Endothelial cell of umbilical vein (primary cell): Measurements from ENCODE around the gene CYGB. TPM values are rescaled to one million over a fixed set of nuclear protein-coding genes. Genes with fewer than 3 reads are reported as not detected.

Experiments
- Bru-seq: library from RNA; stranded (reverse); fragments of 400-500 nt; gene quantifications from one replicate; lab custom pipeline; 2021; lab: Mats Ljungman, UMichigan
- BruChase-seq, 2 experiments: library from RNA; stranded (reverse); fragments of 400-500 nt; gene quantifications; one replicate each; lab custom pipeline; 2021; lab: Mats Ljungman, UMichigan
- BruUV-seq: library from RNA; stranded (reverse); fragments of 400-500 nt; replicated peaks from 2 replicates; lab custom pipeline; 2021; lab: Mats Ljungman, UMichigan
- CTCF ChIA-PET: fragments of 300-600, 350-600 bp; sonication (Branson Sonifier 250); formaldehyde crosslinking; loops from one replicate; lab custom pipeline; 2021; ENCODE audit warnings: antibody characterized with exemption, inconsistent platforms; lab: Charles Lee
- POLR2A ChIA-PET: fragments of 300-600, 350-600 bp; sonication (Branson Sonifier 250); formaldehyde crosslinking; loops from one replicate; lab custom pipeline; 2021; ENCODE audit warnings: antibody characterized with exemption, inconsistent platforms; lab: Charles Lee
- DNase-seq: peaks from one replicate; pipeline ENCODE4 v3.0.0-alpha.2; 2011; ENCODE audit warnings: low read depth, low spot score
- FAIRE-seq: peaks from 2 replicates; lab custom pipeline; 2011; peaks lifted over from hg19 to GRCh38; lab: Jason Lieb, UNC
- H2AFZ ChIP-seq: 2 replicates; pipeline ENCODE4 v1.6.0; 2012; ENCODE audit warnings: low read depth, low read length, control low read depth, inconsistent platforms
- H3K27ac ChIP-seq: 2 replicates; pipeline ENCODE4 v1.5.1; 2011; ENCODE audit warnings: low read depth, mild to moderate bottlenecking, control low read depth, low read length, moderate library complexity; ENCODE audit not compliant: insufficient read depth
- H3K27me3 ChIP-seq, 2 experiments: 2 replicates each; pipeline versions ENCODE4 v1.6.0 to v1.6.1; 2011; ENCODE audit warnings: low read length in 2 of 2, mixed read lengths in 1 of 2; ENCODE audit not compliant: control insufficient read depth in 2 of 2, insufficient read depth in 2 of 2
- H3K36me3 ChIP-seq, 2 experiments: 2 replicates in 1 of 2; 3 replicates in 1 of 2; pipeline ENCODE4 v1.5.1; 2011; ENCODE audit warnings: low read length in 2 of 2, mild to moderate bottlenecking in 1 of 2, moderate library complexity in 1 of 2; ENCODE audit not compliant: control insufficient read depth in 2 of 2, insufficient read depth in 2 of 2; ENCODE audit errors: extremely low read depth in 1 of 2
- H3K4me1 ChIP-seq: 3 replicates; pipeline ENCODE4 v1.5.1; 2011; ENCODE audit warnings: mild to moderate bottlenecking, low read length; ENCODE audit not compliant: control insufficient read depth, insufficient read depth; ENCODE audit errors: extremely low read depth
- H3K4me2 ChIP-seq: 2 replicates; pipeline ENCODE4 v1.6.1; 2011; ENCODE audit warnings: low read length, control low read depth, mixed read lengths; ENCODE audit not compliant: insufficient read depth
- H3K4me3 ChIP-seq, 3 experiments: fragments of 200-600 bp in 1 of 3; sonication (generic), shearing (Covaris generic) in 1 of 3; replicated peaks in 1 of 3; 2 replicates each; pipeline ENCODE4 v1.5.1; 2011 to 2016; ENCODE audit warnings: control low read depth in 3 of 3, low read length in 3 of 3, mild to moderate bottlenecking in 2 of 3, inconsistent platforms in 1 of 3, low read depth in 1 of 3, moderate library complexity in 1 of 3; ENCODE audit not compliant: insufficient read depth in 1 of 3
- H3K79me2 ChIP-seq: 2 replicates; pipeline ENCODE4 v1.6.0; 2012; ENCODE audit warnings: low read length, inconsistent platforms; ENCODE audit not compliant: control insufficient read depth, insufficient read depth
- H3K9ac ChIP-seq: replicated peaks from 2 replicates; pipeline ENCODE3; 2011; ENCODE audit warnings: low read length, control low read depth; ENCODE audit not compliant: insufficient read depth; ENCODE audit errors: extremely low read depth
- H3K9me1 ChIP-seq: replicated peaks from 3 replicates; pipeline ENCODE4 v1.6.0; 2011; ENCODE audit warnings: mild to moderate bottlenecking, low read length; ENCODE audit not compliant: control insufficient read depth, insufficient read depth; ENCODE audit errors: extremely low read depth
- H3K9me3 ChIP-seq: replicated peaks from 2 replicates; pipeline ENCODE4 v1.5.1; 2012; ENCODE audit warnings: low read length, inconsistent platforms; ENCODE audit not compliant: control insufficient read depth, insufficient read depth
- H4K20me1 ChIP-seq: replicated peaks from 2 replicates; pipeline ENCODE3; 2011; ENCODE audit warnings: mild to moderate bottlenecking, low read length; ENCODE audit not compliant: control insufficient read depth, insufficient read depth; ENCODE audit errors: extremely low read depth
- EZH2 ChIP-seq: IDR thresholded peaks from 2 replicates; pipeline ENCODE4 v1.6.1; 2012; ENCODE audit warnings: borderline replicate concordance, low read depth, mild to moderate bottlenecking, moderate library complexity, low read length, inconsistent platforms; ENCODE audit not compliant: severe bottlenecking
- GATA2 ChIP-seq: IDR thresholded peaks from 2 replicates; pipeline ENCODE4 v1.7.0; 2011; ENCODE audit warnings: low read depth, mild to moderate bottlenecking, moderate library complexity, mixed read lengths, low read length; ENCODE audit not compliant: insufficient read length, insufficient read depth
- POLR2AphosphoS5 ChIP-seq: IDR thresholded peaks from 2 replicates; pipeline ENCODE4 v1.6.1; 2012; ENCODE audit warnings: low read depth, mild to moderate bottlenecking, control low read depth, low read length, moderate library complexity; ENCODE audit not compliant: insufficient read depth
- dilution Hi-C: fragments of 300-500 bp; cut with MboI; formaldehyde crosslinking; loops from one replicate; pipeline ENCODE4 v1.15.0; 2019; ENCODE audit warnings: low sequenced_read_pairs; ENCODE audit not compliant: extremely low pct_ligation_motif_present
- intact Hi-C: fragments of 100-400 bp; cut with micrococcal nuclease; formaldehyde crosslinking; loops from one replicate; pipeline ENCODE4 v1.10.0; 2022
- long read RNA-seq: library from polyadenylated mRNA; stranded (forward); transcript quantifications from one replicate; pipeline ENCODE4 v2.0.0, GENCODE V29; 2021
- polyA minus RNA-seq, 3 experiments: library from RNA; depleted of rRNA, polyadenylated mRNA; stranded (reverse); fragments of >200 nt; gene quantifications; 1 replicate in 1 of 3; 2 replicates in 2 of 3; pipeline ENCODE4 v1.2.3, GENCODE V29; 2011
- polyA plus RNA-seq, 4 experiments: library from polyadenylated mRNA; depleted of rRNA in 3 of 4; stranded (reverse) in 3 of 4; unstranded in 1 of 4; fragments of >200 nt; gene quantifications; 2 replicates each; pipeline versions ENCODE4 v1.2.1 to v1.2.3, GENCODE V29; 2011 to 2012; ENCODE audit warnings: missing spikeins in 1 of 4
- total RNA-seq: library from RNA; stranded (reverse); gene quantifications from 2 replicates; pipeline ENCODE4 v1.2.3, GENCODE V29; 2021

CYGB gene
- total RNA-seq (0.42 and 0.91 TPM in 2 replicates), polyA plus RNA-seq (0.22 and 0.51 TPM in 2 replicates), polyA minus RNA-seq (0.08 and 0.36 TPM in 2 replicates), Bru-seq, nascent RNA (percentile 8 among the genes with signal in this experiment), BruChase-seq, experiment 1, labeled RNA remaining after a 6-hour chase (percentile 17 among the genes with signal in this experiment), BruChase-seq, experiment 2, labeled RNA remaining after a 2-hour chase (percentile 13 among the genes with signal in this experiment)
- polyA plus RNA-seq (2011; cell fraction: cytosol; rRNA removed) = 0.26 and 0.31 TPM in 2 replicates
- 0.13 TPM in 1 of 2 replicates, not detected in the other for polyA plus RNA-seq (2011; cell fraction: nucleus; rRNA removed)
- polyA plus RNA-seq (2012) = 0.23 and 1.4 TPM in 2 replicates
- not detected for polyA minus RNA-seq (2011; cell fraction: cytosol; rRNA and poly(A)+ RNA removed)
- not detected in 2 replicates for polyA minus RNA-seq (2011; cell fraction: nucleus; rRNA and poly(A)+ RNA removed)
- long read RNA-seq = 0 reads

DNA sequence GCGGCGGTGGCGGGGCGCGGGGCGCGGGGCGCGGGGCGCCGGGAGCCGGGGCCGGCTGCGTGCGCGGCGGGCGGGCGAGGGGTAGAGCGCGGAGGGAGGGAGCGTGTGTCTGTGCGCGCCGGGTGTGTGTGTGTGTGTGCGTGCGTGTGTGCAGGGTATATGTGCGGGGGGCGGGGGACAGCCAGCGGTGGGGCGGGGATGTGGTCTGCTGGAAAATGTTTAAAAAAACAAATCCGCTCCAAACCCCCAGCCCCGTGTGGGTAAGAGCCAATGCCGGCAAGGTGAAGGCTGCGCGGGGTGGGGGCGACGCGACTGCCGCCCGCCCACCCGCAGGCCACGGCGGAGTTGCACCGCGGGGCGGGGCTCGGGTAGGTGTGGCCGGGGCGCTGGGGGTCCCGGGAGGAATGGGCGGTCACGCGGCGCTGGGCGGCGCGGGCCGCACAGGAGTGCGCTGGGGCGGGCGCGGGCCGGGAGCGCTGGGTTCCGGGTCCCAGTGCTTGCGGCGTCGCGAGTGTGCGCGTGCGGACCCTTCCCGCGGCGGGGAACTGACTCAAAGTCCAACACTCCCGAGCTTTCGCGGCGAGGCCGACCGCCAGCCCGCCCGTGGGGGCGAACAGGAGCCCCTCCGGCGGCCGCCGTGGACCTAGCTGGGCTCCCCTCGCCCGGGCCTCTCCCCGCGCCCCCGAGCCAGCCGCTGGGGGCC, at the start of gene CYGB:
CYGB (minus strand) TSS at position 132 of the 703 bp plus-strand sequence. CDS start 167 bp downstream, outside the sequence.
- no peak within 1 kb of the TSS for H3K9ac ChIP-seq
- FAIRE-seq = no peak
- no peaks in the 10 kb centered on the region for H3K36me3 ChIP-seq
- H3K27ac ChIP-seq = no peak within 1 kb of the TSS
- no peak within 1 kb of the TSS for H3K4me2 ChIP-seq
- TF ChIP-seq GATA2 (no peak), POLR2AphosphoS5 (no peak), EZH2 (peak; percentile 90)
- no peaks in the 10 kb centered on the region for H3K9me3 ChIP-seq
- H3K27me3 ChIP-seq = peaks cover 17 to 19% of the 10 kb centered on the region in 2 experiments
- no peaks in the 10 kb centered on the region for H3K4me1 ChIP-seq
- intact Hi-C loops = no loop called here
- CTCF ChIA-PET = interaction anchor here (0.7 to 3.3 kb wide), 7 partner anchors 8 to 87 kb away, joined by 3 to 23 read pairs (median 3); no protein-coding TSS in a partner anchor
- POLR2A ChIA-PET = no interaction called here
- H3K9me1 ChIP-seq = no peaks in the 10 kb centered on the region
- no peak for DNase-seq
- dilution Hi-C loops = no loop called here
- peak within 1 kb of the TSS in 2 of 3 experiments; percentile 14 to 19 for H3K4me3 ChIP-seq
- H3K79me2 ChIP-seq = no peaks in the 10 kb centered on the region
- H4K20me1 ChIP-seq = no peaks in the 10 kb centered on the region
- H2AFZ ChIP-seq = peak within 1 kb of the TSS; percentile 27
- no TSS peak for BruUV-seq
